Dermis microvascular lymphatic vessel endothelial cell (primary cell): ENCODE measurements around the gene PITPNM3. TPM values are rescaled to one million over a fixed set of nuclear protein-coding genes. Genes with fewer than 3 reads are reported as not detected.

Source experiments
- DNase-seq, 2 donors: peaks; one replicate each; pipeline versions ENCODE4 v3.0.0 to v3.0.0-alpha.2; 2010; ENCODE audit warnings: low read depth in 2 of 2
- total RNA-seq: library from RNA; depleted of rRNA; stranded (reverse); fragments of >200 nt; gene quantifications from 2 replicates; pipeline ENCODE4 v1.2.1, GENCODE V29; 2014

PITPNM3 gene
- total RNA-seq, 1 donor from 2014 or later: 0.26 TPM

GRCh38 chr17:6463616-6464445, 92.5 kb downstream of the PITPNM3 start:
- DNase-seq: no peak

GRCh38 chr17:6462692-6463091, 93.7 kb downstream of the PITPNM3 start:
- DNase-seq: no peak

GRCh38 chr17:6461792-6462524, 94.4 kb downstream of the PITPNM3 start:
- no peak for DNase-seq

- no peak for DNase-seq
Observed at GRCh38 chr17:6461246-6461645, 95.1 kb downstream of the PITPNM3 start.

GRCh38 chr17:6460531-6461161, 95.7 kb downstream of the PITPNM3 start:
- no peak for DNase-seq

- DNase-seq: no peak
Observed at GRCh38 chr17:6458460-6458950, 97.8 kb downstream of the PITPNM3 start.

GRCh38 chr17:6457688-6458459, 98.5 kb downstream of the PITPNM3 start:
- DNase-seq: no peak

- peak in 1 of 2 donors; percentile 59 for DNase-seq
Observed at GRCh38 chr17:6456914-6457687, 99.3 kb downstream of the PITPNM3 start.

GRCh38 chr17:6456321-6456720, 100.0 kb downstream of the PITPNM3 start:
- DNase-seq: no peak

- DNase-seq: peak; percentile 45 to 56
Observed at GRCh38 chr17:6455321-6455705, 101.0 kb downstream of the PITPNM3 start.

- no peak for DNase-seq
Observed at GRCh38 chr17:6454495-6455320, 101.6 kb downstream of the PITPNM3 start.

- DNase-seq: no peak
Observed at GRCh38 chr17:6453279-6454024, 102.9 kb downstream of the PITPNM3 start.

GRCh38 chr17:6452471-6453266, 103.7 kb downstream of the PITPNM3 start:
- DNase-seq: no peak

- DNase-seq: peak in 1 of 2 donors; percentile 33
Observed at GRCh38 chr17:6450926-6451832, 105.2 kb downstream of the PITPNM3 start.

- DNase-seq: no peak
Observed at GRCh38 chr17:6449307-6449706, 107.0 kb downstream of the PITPNM3 start.

- no peak for DNase-seq
Observed at GRCh38 chr17:6448473-6448872, 107.9 kb downstream of the PITPNM3 start.

- no peak for DNase-seq
Observed at GRCh38 chr17:6446516-6447100, 109.7 kb downstream of the PITPNM3 start.
